Spinal cord (tissue), 10 donors: ENCODE measurements around the gene COPS3. TPM values are rescaled to one million over a fixed set of nuclear protein-coding genes. Genes with fewer than 3 reads are reported as not detected.
A peak's percentile ranks its signal among the peaks of the same experiment; 100 is the strongest.

Experiments used
- DNase-seq, 6 donors: peaks; one replicate each; pipeline versions ENCODE4 v3.0.0 to v3.0.0-alpha.2; 2013 to 2015; ENCODE audit warnings: low spot score in 6 of 6, low read depth in 4 of 6
- H3K27ac ChIP-seq: one replicate; pipeline ENCODE4 v1.5.1; 2013; ENCODE audit warnings: low read depth, low read length, control low read depth
- H3K27me3 ChIP-seq: one replicate; pipeline ENCODE4 v1.6.1; 2013; ENCODE audit warnings: low read length; ENCODE audit not compliant: control insufficient read depth, insufficient read depth
- H3K36me3 ChIP-seq: one replicate; pipeline ENCODE4 v1.6.1; 2013; ENCODE audit warnings: low read length; ENCODE audit not compliant: control insufficient read depth, insufficient read depth
- H3K4me1 ChIP-seq: one replicate; pipeline ENCODE4 v1.6.1; 2013; ENCODE audit warnings: low read length; ENCODE audit not compliant: control insufficient read depth, insufficient read depth
- H3K4me3 ChIP-seq: one replicate; pipeline ENCODE4 v1.5.1; 2013; ENCODE audit warnings: low read depth, low read length, control low read depth
- H3K9me3 ChIP-seq: one replicate; pipeline ENCODE4 v1.6.1; 2013; ENCODE audit warnings: low read length; ENCODE audit not compliant: control insufficient read depth, insufficient read depth
- WGBS: methylation state at CpG from one replicate; pipeline ENCODE4 v1.1.5; 2013; ENCODE audit warnings: missing lambda C conversion rate; ENCODE audit not compliant: insufficient coverage; 5-methylcytosine and 5-hydroxymethylcytosine counted together
- polyA plus RNA-seq, 2 donors: library from polyadenylated mRNA; unstranded; fragments of 120-200 nt; gene quantifications; one replicate each; pipeline ENCODE4 v1.2.1, GENCODE V29; 2013; ENCODE audit not compliant: insufficient read length in 2 of 2
- total RNA-seq, 2 donors: library from RNA; depleted of rRNA in 1 of 2; stranded (reverse); fragments of 120-200 nt in 1 of 2; fragments of >200 nt in 1 of 2; gene quantifications; one replicate each; pipeline versions ENCODE4 v1.2.3 to v1.2.4, GENCODE V29; 2013 to 2014
- donor health status: healthy.

Gene COPS3
- total and polyA plus RNA-seq, 4 donors = 76.5 to 97.5 (median 91.2) TPM

GRCh38 chr17:17253406-17253805 is 27.6 kb downstream of the COPS3 start:
- no peaks in the 10 kb centered on the region for H3K9me3 ChIP-seq
- H3K4me3 ChIP-seq = no peak overlapping the region
- H3K4me1 ChIP-seq = no peaks in the 10 kb centered on the region
- 100% methylated on average over 2 of the region's 3 CpGs for WGBS
- no peak for DNase-seq
- H3K27ac ChIP-seq = no peak overlapping the region
- peaks cover 65% of the 10 kb centered on the region for H3K36me3 ChIP-seq
- H3K27me3 ChIP-seq = no peaks in the 10 kb centered on the region

- Histone ChIP-seq H3K4me3 (no peak overlapping the region), H3K36me3 (peaks cover 66% of the 10 kb centered on the region), H3K27me3 (no peaks in the 10 kb centered on the region), H3K9me3 (no peaks in the 10 kb centered on the region), H3K4me1 (no peaks in the 10 kb centered on the region), H3K27ac (no peak overlapping the region)
- 79% methylated on average over 7 of the region's 9 CpGs for WGBS
- no peak for DNase-seq
Measured at GRCh38 chr17:17252149-17252661, 28.8 kb downstream of the COPS3 start.

- H3K9me3 ChIP-seq = no peaks in the 10 kb centered on the region
- H3K36me3 ChIP-seq = peaks cover 36% of the 10 kb centered on the region
- WGBS = 100% methylated on average over 1 of the region's 3 CpGs
- no peaks in the 10 kb centered on the region for H3K27me3 ChIP-seq
- DNase-seq = no peak
- no peak overlapping the region for H3K4me3 ChIP-seq
- H3K27ac ChIP-seq = no peak overlapping the region
- no peaks in the 10 kb centered on the region for H3K4me1 ChIP-seq
Measured at GRCh38 chr17:17246879-17247278, 34.2 kb downstream of the COPS3 start.

- Histone ChIP-seq H3K4me3 (no peak overlapping the region), H3K36me3 (peaks cover 16% of the 10 kb centered on the region), H3K4me1 (peaks cover 4% of the 10 kb centered on the region), H3K9me3 (no peaks in the 10 kb centered on the region), H3K27me3 (no peaks in the 10 kb centered on the region), H3K27ac (no peak overlapping the region)
- 96% methylated on average over 4 of the region's 6 CpGs for WGBS
- no peak for DNase-seq
Measured at GRCh38 chr17:17243163-17243562, 37.9 kb downstream of the COPS3 start.

- Histone ChIP-seq H3K9me3 (no peaks in the 10 kb centered on the region), H3K4me1 (peaks cover 9% of the 10 kb centered on the region), H3K27ac (no peak overlapping the region), H3K4me3 (no peak overlapping the region), H3K36me3 (peaks cover 7% of the 10 kb centered on the region), H3K27me3 (no peaks in the 10 kb centered on the region)
- WGBS = 95% methylated on average over 7 of the region's 7 CpGs
- no peak for DNase-seq
Measured at GRCh38 chr17:17242246-17242645, 38.8 kb downstream of the COPS3 start.

- Histone ChIP-seq H3K4me3 (no peak overlapping the region), H3K36me3 (peaks cover 7% of the 10 kb centered on the region), H3K9me3 (no peaks in the 10 kb centered on the region), H3K4me1 (peaks cover 9% of the 10 kb centered on the region), H3K27ac (no peak overlapping the region), H3K27me3 (no peaks in the 10 kb centered on the region)
- WGBS = 86% methylated on average over 10 of the region's 10 CpGs
- DNase-seq = no peak
Measured at GRCh38 chr17:17241656-17242055, 39.4 kb downstream of the COPS3 start.

- no peak overlapping the region for H3K4me3 ChIP-seq
- H3K4me1 ChIP-seq = peaks cover 24% of the 10 kb centered on the region
- no CpG with 5 or more reads among the region's 1 CpG for WGBS
- no peaks in the 10 kb centered on the region for H3K27me3 ChIP-seq
- H3K9me3 ChIP-seq = no peaks in the 10 kb centered on the region
- H3K27ac ChIP-seq = no peak overlapping the region
- no peak for DNase-seq
- H3K36me3 ChIP-seq = peaks cover 3% of the 10 kb centered on the region
Measured at GRCh38 chr17:17239832-17240231, 41.2 kb downstream of the COPS3 start.

GRCh38 chr17:17237026-17237799 is 43.8 kb downstream of the COPS3 start, which contains the start of gene FLCN:
Gene FLCN (minus strand): TSS chr17:17237168. CDS start chr17:17228137, 9,031 bp downstream.
- WGBS = 0% methylated on average over 44 of the region's 53 CpGs
- peak; percentile 80 to 97 (median 89) for DNase-seq
- Histone ChIP-seq H3K4me3 (peak within 1 kb of the TSS; percentile 87), H3K27ac (peak within 1 kb of the TSS; percentile 95), H3K9me3 (no peaks in the 10 kb centered on the region), H3K4me1 (peaks cover 24% of the 10 kb centered on the region), H3K27me3 (no peaks in the 10 kb centered on the region), H3K36me3 (peaks cover 5% of the 10 kb centered on the region)

- 1% methylated on average over 30 of the region's 31 CpGs for WGBS
- no peaks in the 10 kb centered on the region for H3K9me3 ChIP-seq
- no peaks in the 10 kb centered on the region for H3K27me3 ChIP-seq
- H3K4me3 ChIP-seq = peak overlapping the region; percentile 87
- H3K4me1 ChIP-seq = peaks cover 27% of the 10 kb centered on the region
- H3K27ac ChIP-seq = peak overlapping the region; percentile 95
- peak in 3 of 6 donors; percentile 24 to 46 (median 38) for DNase-seq
- H3K36me3 ChIP-seq = peaks cover 13% of the 10 kb centered on the region
Measured at GRCh38 chr17:17236295-17237025, 44.6 kb downstream of the COPS3 start.
